Neural cell (in vitro differentiated cells): Measurements from ENCODE around the gene BRK1. TPM values are rescaled to one million over a fixed set of nuclear protein-coding genes. Genes with fewer than 3 reads are reported as not detected.

ENCODE experiments used
- H2AFZ ChIP-seq: fragments of 200-600, 300-800 bp; sonication (generic), shearing (Covaris generic); 2 replicates; pipeline ENCODE4 v1.6.0; 2014; ENCODE audit warnings: low read depth, mild to moderate bottlenecking, antibody characterized with exemption, low read length, moderate library complexity
- H3F3A ChIP-seq: fragments of 200-600 bp; shearing (Covaris generic); 2 replicates; pipeline ENCODE4 v1.6.1; 2016; ENCODE audit warnings: mild to moderate bottlenecking, moderate library complexity, mixed read lengths, antibody characterized with exemption, low read length; ENCODE audit not compliant: insufficient read depth, poor library complexity, severe bottlenecking
- H3K27ac ChIP-seq: fragments of 200-600, 300-800 bp; sonication (generic), shearing (Covaris generic); 2 replicates; pipeline ENCODE4 v1.5.1; 2014; ENCODE audit warnings: mild to moderate bottlenecking, low read length, moderate library complexity
- H3K27me3 ChIP-seq: fragments of 300-800, 200-600 bp; sonication (generic), shearing (Covaris generic); 2 replicates; pipeline ENCODE4 v1.6.0; 2014; ENCODE audit warnings: mild to moderate bottlenecking, low read depth, low read length, moderate library complexity; ENCODE audit not compliant: insufficient read depth
- H3K36me3 ChIP-seq: fragments of 300-800, 200-600 bp; sonication (generic), shearing (Covaris generic); 2 replicates; pipeline ENCODE4 v1.5.1; 2014; ENCODE audit warnings: mild to moderate bottlenecking, antibody characterized with exemption, low read length, moderate library complexity; ENCODE audit not compliant: insufficient read depth
- H3K4me2 ChIP-seq: fragments of 300-800, 200-600 bp; sonication (generic), shearing (Covaris generic); 2 replicates; pipeline ENCODE4 v1.6.0; 2014; ENCODE audit warnings: mild to moderate bottlenecking, low read length
- H3K4me3 ChIP-seq: fragments of 300-800, 200-600 bp; sonication (generic), shearing (Covaris generic); 2 replicates; pipeline ENCODE4 v1.5.1; 2014; ENCODE audit warnings: mild to moderate bottlenecking, low read length, moderate library complexity
- H3K79me2 ChIP-seq: fragments of 200-600 bp; shearing (Covaris generic); replicated peaks from 2 replicates; pipeline ENCODE4 v1.6.0; 2014; ENCODE audit warnings: mild to moderate bottlenecking, low read length, moderate library complexity; ENCODE audit not compliant: insufficient read depth
- H3K9ac ChIP-seq: fragments of 300-800, 200-600 bp; sonication (generic), shearing (Covaris generic); 2 replicates; pipeline ENCODE4 v1.6.1; 2016; ENCODE audit warnings: mild to moderate bottlenecking, low read length, mixed read lengths
- H3K9me2 ChIP-seq: fragments of 200-600 bp; shearing (Covaris generic); 2 replicates; pipeline ENCODE4 v1.6.1; 2016; ENCODE audit warnings: mild to moderate bottlenecking, low read length, mixed read lengths; ENCODE audit not compliant: insufficient read depth
- H3K9me3 ChIP-seq: fragments of 200-600, 300-800 bp; sonication (generic), shearing (Covaris generic); 2 replicates; pipeline ENCODE4 v1.6.1; 2016; ENCODE audit warnings: mild to moderate bottlenecking, mixed run types, low read length, moderate library complexity, mixed read lengths
- H4K20me1 ChIP-seq: fragments of 200-600 bp; shearing (Covaris generic); 2 replicates; pipeline ENCODE4 v1.6.1; 2016; ENCODE audit warnings: mild to moderate bottlenecking, mixed run types; ENCODE audit not compliant: insufficient read depth
- CTCF ChIP-seq: fragments of 450-650 bp; IDR thresholded peaks from 2 replicates; pipeline ENCODE4 v1.5.1; 2014; ENCODE audit warnings: antibody characterized with exemption, mild to moderate bottlenecking, moderate library complexity; ENCODE audit not compliant: poor library complexity, severe bottlenecking
- EP300 ChIP-seq: fragments of 450-650 bp; conservative IDR thresholded peaks from 2 replicates; pipeline ENCODE4 v1.6.1; 2014; ENCODE audit warnings: antibody characterized with exemption, mild to moderate bottlenecking, moderate library complexity; ENCODE audit not compliant: poor library complexity, severe bottlenecking
- EZH2 ChIP-seq: fragments of 200-600, 300-800 bp; shearing (Covaris generic), sonication (generic); IDR thresholded peaks from 2 replicates; pipeline ENCODE4 v1.6.1; 2014; ENCODE audit warnings: antibody characterized with exemption, low read length, borderline replicate concordance, mild to moderate bottlenecking; ENCODE audit not compliant: insufficient read depth, poor library complexity, severe bottlenecking
- MXI1 ChIP-seq: fragments of 450-650 bp; conservative IDR thresholded peaks from 2 replicates; pipeline ENCODE4 v1.6.1; 2014; ENCODE audit warnings: antibody characterized with exemption, mild to moderate bottlenecking; ENCODE audit not compliant: poor library complexity, severe bottlenecking
- RAD21 ChIP-seq: fragments of 450-650 bp; conservative IDR thresholded peaks from 2 replicates; pipeline ENCODE4 v1.6.1; 2014; ENCODE audit warnings: antibody characterized with exemption, mild to moderate bottlenecking, moderate library complexity
- REST ChIP-seq: IDR thresholded peaks from 2 replicates; pipeline ENCODE4 v1.6.1; 2012; ENCODE audit warnings: borderline replicate concordance
- SMC3 ChIP-seq: fragments of 450-650 bp; conservative IDR thresholded peaks from 2 replicates; pipeline ENCODE4 v1.6.1; 2014; ENCODE audit warnings: antibody characterized with exemption, mild to moderate bottlenecking, moderate library complexity; ENCODE audit not compliant: poor library complexity
- TAF1 ChIP-seq: IDR thresholded peaks from 2 replicates; pipeline ENCODE4 v1.6.1; 2012; ENCODE audit warnings: low read depth
- polyA plus RNA-seq: library from polyadenylated mRNA; depleted of rRNA; stranded (reverse); fragments of >200 nt; gene quantifications from 2 replicates; pipeline ENCODE4 v1.2.3, GENCODE V29; 2014

Gene BRK1
- polyA plus RNA-seq, 1 donor from 2014 or later: 265 TPM

GRCh38 chr3:10119376-10119775, 3.9 kb downstream of the BRK1 start:
- Histone ChIP-seq H3K36me3 (no peaks in the 10 kb centered on the region), H3K9ac (no peak overlapping the region), H2AFZ (no peak overlapping the region), H3F3A (no peaks in the 10 kb centered on the region), H3K79me2 (peaks cover 53% of the 10 kb centered on the region), H3K27me3 (no peaks in the 10 kb centered on the region), H3K27ac (no peak overlapping the region), H3K9me3 (no peaks in the 10 kb centered on the region), H3K4me3 (no peak overlapping the region), H3K9me2 (no peaks in the 10 kb centered on the region), H3K4me2 (no peak overlapping the region), H4K20me1 (no peaks in the 10 kb centered on the region)
- no peak for TF ChIP-seq MXI1
- no peak for TF ChIP-seq REST
- TF ChIP-seq SMC3: no peak
- TF ChIP-seq CTCF: no peak
- no peak for TF ChIP-seq EP300
- TF ChIP-seq TAF1: no peak
- no peak for TF ChIP-seq RAD21
- TF ChIP-seq EZH2: no peak

- no peaks in the 10 kb centered on the region for H4K20me1 ChIP-seq
- H3K36me3 ChIP-seq: no peaks in the 10 kb centered on the region
- no peak overlapping the region for H3K4me3 ChIP-seq
- no peaks in the 10 kb centered on the region for H3K9me2 ChIP-seq
- H3F3A ChIP-seq: no peaks in the 10 kb centered on the region
- H3K4me2 ChIP-seq: no peak overlapping the region
- no peaks in the 10 kb centered on the region for H3K9me3 ChIP-seq
- no peak for TF ChIP-seq TAF1
- no peak overlapping the region for H3K27ac ChIP-seq
- H3K79me2 ChIP-seq: peaks cover 50% of the 10 kb centered on the region
- H3K9ac ChIP-seq: no peak overlapping the region
- no peak overlapping the region for H2AFZ ChIP-seq
- no peaks in the 10 kb centered on the region for H3K27me3 ChIP-seq
These were observed 5.6 kb downstream of the BRK1 start for GRCh38 chr3:10121064-10121463.

- TF ChIP-seq CTCF: no peak
- no peak for TF ChIP-seq SMC3
- TF ChIP-seq EP300: no peak
- no peak for TF ChIP-seq REST
- Histone ChIP-seq H3F3A (no peaks in the 10 kb centered on the region), H3K9me3 (no peaks in the 10 kb centered on the region), H3K4me3 (no peak overlapping the region), H3K27me3 (no peaks in the 10 kb centered on the region), H3K9me2 (no peaks in the 10 kb centered on the region), H3K9ac (no peak overlapping the region), H4K20me1 (no peaks in the 10 kb centered on the region), H3K27ac (no peak overlapping the region), H2AFZ (no peak overlapping the region), H3K4me2 (no peak overlapping the region), H3K36me3 (no peaks in the 10 kb centered on the region), H3K79me2 (peaks cover 34% of the 10 kb centered on the region)
These were observed 7.2 kb downstream of the BRK1 start for GRCh38 chr3:10122724-10123123.
